RCC 7860 (cell line): ENCODE results near the gene ARHGEF6.

Experiments used
- DNase-seq: peaks from one replicate; pipeline ENCODE4 v3.0.0-alpha.2; 2015; ENCODE audit warnings: low spot score
- FAIRE-seq: peaks from 2 replicates; lab custom pipeline; 2012; peaks lifted over from hg19 to GRCh38; lab: Jason Lieb, UNC

ARHGEF6 gene

GRCh38 chrX:136747003-136747986 lies 33.4 kb downstream of the ARHGEF6 start:
- peak; percentile 17 for DNase-seq
- peak; percentile 87 for FAIRE-seq

GRCh38 chrX:136745215-136746173 lies 35.2 kb downstream of the ARHGEF6 start:
- FAIRE-seq: no peak
- DNase-seq: no peak

GRCh38 chrX:136742721-136743379 lies 37.9 kb downstream of the ARHGEF6 start:
- FAIRE-seq: no peak
- DNase-seq: no peak

DNA sequence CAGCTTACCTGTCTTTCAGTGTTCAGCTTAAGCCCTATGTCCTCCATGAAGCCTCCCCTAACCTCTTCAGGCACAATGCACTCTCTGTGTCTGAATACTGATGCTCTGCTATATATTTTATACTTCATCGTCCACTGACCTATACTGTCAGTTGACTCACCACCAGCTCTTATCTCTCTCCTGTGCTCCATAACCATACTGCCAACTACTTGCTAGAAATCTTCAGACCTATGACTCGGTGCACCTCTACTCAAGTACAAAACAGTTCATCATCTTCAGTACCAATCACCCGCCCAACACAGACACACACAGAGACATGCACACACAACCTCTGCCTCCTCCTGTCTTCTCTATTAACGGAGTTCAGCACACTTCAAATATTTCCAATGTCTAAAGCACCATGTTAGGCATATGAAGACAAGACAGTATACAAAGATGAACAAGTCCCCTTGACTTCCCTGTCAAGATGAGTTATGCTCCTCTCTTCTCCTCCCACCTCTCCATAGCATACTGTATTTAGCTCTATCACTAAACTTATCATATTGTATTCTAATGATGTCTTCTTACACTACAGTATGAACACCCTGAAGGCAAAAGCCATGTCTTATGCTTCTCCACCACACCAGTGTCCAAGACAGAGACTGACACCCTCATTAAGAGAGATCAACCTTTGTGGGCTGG lies 42.5 kb downstream of the ARHGEF6 start:
- FAIRE-seq: no peak
- DNase-seq: no peak

DNA sequence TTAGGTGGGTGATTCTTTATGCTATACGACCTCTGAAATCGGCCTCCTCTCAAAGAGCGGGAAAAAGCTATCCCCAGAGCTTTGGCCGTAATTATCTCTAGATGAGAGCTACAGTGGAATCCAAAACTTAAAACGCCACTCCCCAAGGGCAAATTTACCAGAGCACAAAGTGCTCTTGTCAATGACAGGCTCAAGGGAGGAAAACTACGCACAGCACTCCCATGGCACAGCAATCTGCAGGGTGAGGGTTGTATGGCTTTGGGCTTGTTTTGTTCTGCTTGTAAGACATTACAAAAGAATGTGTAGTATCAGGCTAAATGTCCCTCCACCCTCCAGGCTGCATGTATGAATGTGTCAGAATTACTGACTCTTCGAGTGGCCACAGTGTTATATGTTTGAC lies 44.0 kb downstream of the ARHGEF6 start:
- no peak for DNase-seq
- no peak for FAIRE-seq

GRCh38 chrX:136735601-136736000 lies 45.1 kb downstream of the ARHGEF6 start:
- FAIRE-seq (no peak), DNase-seq (no peak)

- FAIRE-seq (no peak), DNase-seq (no peak)
These were observed 47.1 kb downstream of the ARHGEF6 start for GRCh38 chrX:136733613-136734012.

GRCh38 chrX:136731798-136732197 lies 48.9 kb downstream of the ARHGEF6 start:
- no peak for FAIRE-seq
- DNase-seq: no peak

DNA sequence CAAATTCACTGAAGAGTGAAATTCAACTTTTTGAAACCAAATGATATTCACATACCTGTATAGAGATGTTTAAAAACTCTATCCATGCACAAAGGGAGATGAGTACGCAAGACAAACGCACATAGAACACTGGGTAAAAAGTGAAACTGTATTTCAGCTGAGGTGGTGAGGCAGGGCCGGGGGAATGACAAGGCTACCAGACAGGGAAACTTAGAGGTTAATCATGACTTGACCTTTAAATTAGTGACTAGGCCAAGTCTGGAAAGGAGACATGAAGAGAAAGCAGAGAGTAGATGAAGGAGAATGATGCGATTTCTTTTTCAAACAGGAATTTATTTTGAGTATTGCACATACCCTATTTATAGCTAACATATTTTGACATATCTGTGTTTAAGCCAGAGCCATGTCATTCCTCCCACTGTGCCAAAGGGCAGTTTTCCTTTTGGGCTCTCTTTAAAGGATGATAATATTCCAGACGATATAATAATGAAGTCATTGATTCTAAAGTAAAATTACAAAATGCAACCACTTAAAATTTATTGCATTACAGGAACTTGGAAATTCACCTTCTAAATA lies 49.4 kb downstream of the ARHGEF6 start:
- no peak for FAIRE-seq
- DNase-seq: no peak

GRCh38 chrX:136728393-136728792 lies 52.3 kb downstream of the ARHGEF6 start:
- FAIRE-seq: no peak

DNA sequence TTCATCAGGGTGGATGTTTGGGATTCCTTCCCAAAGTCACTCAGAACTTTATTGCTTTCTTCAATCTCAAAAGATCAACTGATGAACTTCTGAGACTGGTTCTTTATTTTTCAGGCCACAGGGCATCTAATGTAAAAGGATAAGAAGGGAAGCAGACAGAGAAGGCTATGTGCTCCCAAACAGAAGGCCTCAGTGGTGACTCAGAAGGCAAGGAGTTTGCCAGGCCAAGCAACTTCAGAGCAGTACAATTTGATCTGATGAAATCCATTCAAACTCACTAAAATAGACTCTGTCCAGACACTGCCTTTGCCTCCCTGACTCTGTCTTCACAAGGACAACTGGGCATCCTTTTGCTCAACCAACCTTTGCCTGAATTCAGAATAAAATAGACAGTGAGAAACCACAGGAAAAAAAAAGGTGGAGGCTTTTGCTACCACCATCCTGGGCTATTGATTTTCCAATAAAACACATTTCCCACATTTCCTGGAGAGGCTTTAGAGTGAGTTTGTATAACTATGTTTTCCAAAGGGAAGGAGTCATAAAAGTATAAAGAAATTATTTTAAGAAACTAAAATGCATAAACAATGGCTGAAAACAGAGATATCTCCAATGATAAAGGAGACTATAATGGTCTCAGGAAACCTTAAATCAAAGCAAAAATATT lies 55.2 kb downstream of the ARHGEF6 start:
- FAIRE-seq (peak; percentile 37), DNase-seq (peak; percentile 10)

More at GRCh38 chrX:136728393-136728792, 52.3 kb downstream of the ARHGEF6 start:
- DNase-seq: no peak

- no peak for FAIRE-seq
These were observed 62.6 kb downstream of the ARHGEF6 start for GRCh38 chrX:136718091-136718490.

GRCh38 chrX:136714626-136715599 lies 65.8 kb downstream of the ARHGEF6 start:
- FAIRE-seq: no peak
- no peak for DNase-seq

More at GRCh38 chrX:136718091-136718490, 62.6 kb downstream of the ARHGEF6 start:
- DNase-seq: no peak

- no peak for FAIRE-seq
- DNase-seq: no peak
These were observed 68.0 kb downstream of the ARHGEF6 start for GRCh38 chrX:136712650-136713310.

DNA sequence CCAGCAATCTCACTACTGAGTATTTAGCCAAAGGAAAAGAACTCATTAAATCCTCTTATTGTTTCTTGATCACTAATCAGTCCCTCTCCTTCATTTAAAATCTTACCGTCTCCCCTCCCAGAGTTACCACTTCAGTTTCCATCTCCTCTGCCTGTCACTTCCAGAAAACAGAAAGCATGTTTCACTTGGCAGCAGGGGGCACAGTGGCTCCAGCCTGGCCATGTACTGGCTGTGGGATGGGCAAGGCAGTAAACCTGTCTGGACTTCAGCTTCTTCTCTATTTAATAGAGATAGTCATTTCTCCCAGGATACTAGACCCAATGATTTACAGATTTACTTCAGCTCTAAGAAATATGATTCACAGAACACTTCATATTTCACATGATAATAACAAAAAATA lies 69.6 kb downstream of the ARHGEF6 start:
- peak; percentile 33 for DNase-seq
- peak; percentile 55 for FAIRE-seq

DNA sequence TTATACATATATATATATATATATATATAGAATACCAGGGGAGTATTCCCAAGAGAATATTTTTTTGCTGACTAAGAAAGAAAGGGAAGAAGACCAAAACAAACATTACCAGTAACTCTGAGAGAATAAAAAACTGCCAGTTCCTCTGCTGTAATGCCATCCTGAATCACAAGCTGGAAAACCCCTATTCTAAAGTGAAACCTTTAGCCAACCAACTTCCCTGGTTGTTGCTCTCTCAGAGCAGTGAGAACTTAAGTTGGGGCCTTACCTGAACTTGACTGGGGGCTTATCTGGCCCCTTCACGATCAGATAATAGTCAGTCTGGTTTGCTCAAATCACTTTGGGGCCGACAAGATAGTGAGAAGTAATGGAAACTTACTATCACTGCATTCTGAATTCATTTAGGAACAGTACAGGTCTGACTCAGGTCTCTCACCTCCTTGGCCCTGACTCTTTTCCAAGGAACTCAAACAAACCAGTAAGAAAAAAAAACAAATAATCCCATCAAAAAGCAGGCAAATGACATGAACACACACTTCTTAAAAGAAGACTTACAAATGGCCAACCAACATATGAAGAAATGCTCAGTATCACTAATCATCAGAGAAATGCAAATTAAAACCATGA lies 70.3 kb downstream of the ARHGEF6 start:
- peak; percentile 66 for FAIRE-seq
- DNase-seq: peak; percentile 57

DNA sequence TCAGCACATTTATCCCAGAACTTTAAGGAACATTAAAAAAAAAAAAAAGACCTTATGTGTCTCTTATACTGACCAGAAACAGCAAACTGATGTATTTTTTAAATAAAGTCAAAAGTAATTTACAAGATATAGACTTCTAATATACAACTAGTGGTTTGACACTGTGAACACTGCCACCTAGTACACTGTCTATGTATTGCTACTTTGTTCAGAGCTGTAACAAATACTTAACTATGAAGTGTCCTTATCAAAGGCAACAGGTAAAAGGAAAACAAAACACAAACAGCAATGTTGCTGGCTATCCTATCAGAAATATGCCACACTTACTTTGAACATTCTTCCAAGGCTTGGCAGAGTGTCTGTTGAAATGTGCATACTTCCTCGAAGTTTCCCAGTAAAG lies 72.4 kb downstream of the ARHGEF6 start:
- DNase-seq (no peak), FAIRE-seq (peak; percentile 50)
